Measurements from ENCODE around the gene ITPK1. TPM values are rescaled to one million over a fixed set of nuclear protein-coding genes. Genes with fewer than 3 reads are reported as not detected.
A peak's percentile ranks its signal among the peaks of the same experiment; 100 is the strongest.

Gene ITPK1
- total and polyA plus RNA-seq, 10 of the 15 experiments (the other 5 are each of a cell fraction or from before 2014, with no cell fraction given) = 1.3 to 73.2 (median 27.0) TPM

- TF ChIP-seq CUX1 (IDR thresholded peaks at IDR 0.05; ENCODE audit: insufficient replicate concordance, low read depth, low read length) (no peak), YBX1 (IDR thresholded peaks at IDR 0.05) (no peak), SIN3A (IDR thresholded peaks at IDR 0.05; ENCODE audit: low read depth, low read length) (no peak), IKZF2 (IDR thresholded peaks at IDR 0.05) (no peak)
Observed at GRCh38 chr14:92967346-92967926, 148.3 kb downstream of the ITPK1 start (continued).

GRCh38 chr14:92965281-92965680, 150.4 kb downstream of the ITPK1 start:
- Histone ChIP-seq H3K4me2 (ENCODE audit: control insufficient read depth, insufficient read depth) (no peak overlapping the region), H2AFZ (ENCODE audit: control insufficient read depth, low read depth, low read length) (no peak overlapping the region), H3K4me3 (no peak overlapping the region), H3K79me2 (ENCODE audit: control insufficient read depth, insufficient read depth, low read length) (no peaks in the 10 kb centered on the region; the same call in 1 of the 2 replicates), H3K4me1 (ENCODE audit: control insufficient read depth, insufficient read depth, low read length) (no peaks in the 10 kb centered on the region), H3K27me3 (replicated peaks in 1 of 2; ENCODE audit: control insufficient read depth in 2 of 2, insufficient read depth in 2 of 2, low read length in 1 of 2) (no peaks in the 10 kb centered on the region), H4K20me1 (ENCODE audit: control insufficient read depth, insufficient read depth) (no peaks in the 10 kb centered on the region; the same call in 1 of the 2 replicates), H3K36me3 (ENCODE audit: control insufficient read depth in 2 of 2, insufficient read depth in 2 of 2, low read length in 1 of 2) (peaks cover 0 to 16% of the 10 kb centered on the region in 2 experiments; a peak in 3 of 4 replicates), H3K9ac (ENCODE audit: control insufficient read depth, insufficient read depth, low read length) (no peak overlapping the region), H3K9me3 (replicated peaks; ENCODE audit: control insufficient read depth, insufficient read depth, low read length) (peaks cover 1% of the 10 kb centered on the region; the same call in 1 of the 3 replicates), H3K27ac (ENCODE audit: control insufficient read depth, insufficient read depth) (no peak overlapping the region)
- intact Hi-C loops (cut with micrococcal nuclease; ENCODE audit: unreplicated experiment) = no loop called here
- DNase-seq (ENCODE audit: low read depth, low spot score) = no peak
- WGBS (ENCODE audit: insufficient coverage, insufficient replicate concordance, low lambda C conversion rate, missing lambda C conversion rate) = 88% methylated on average over 1 of the region's 1 CpG
- ChIA-PET SMC1A (ENCODE audit: uncharacterized antibody, unreplicated experiment) (interaction anchor here (1.3 to 1.6 kb wide), 3 partner anchors 10 to 221 kb away, joined by 3 to 4 read pairs (median 3); no protein-coding TSS in a partner anchor), RAD21 (ENCODE audit: unreplicated experiment) (no interaction called here), CTCF (interaction anchor here (1.1 to 2.6 kb wide), 5 partner anchors 11 to 416 kb away, joined by 3 to 11 read pairs (median 5); no protein-coding TSS in a partner anchor), POLR2A (no interaction called here)
- 0 out of 3 replicates have a peak, but pooled peaks have one; percentile 18 for ATAC-seq
- no peak for FAIRE-seq
- in situ Hi-C loops (cut with MboI) = no loop called here
- no TSS peak for BruUV-seq (replicated peaks)
- no peak for TF ChIP-seq E2F8 (IDR thresholded peaks at IDR 0.05; ENCODE audit: low read depth, partially characterized antibody)
- no peak for TF ChIP-seq SMARCA5 (IDR thresholded peaks at IDR 0.05)
- TF ChIP-seq EP300 (IDR thresholded peaks at IDR 0.05; ENCODE audit: borderline replicate concordance in 1 of 2, control insufficient read depth in 1 of 2, low read depth in 2 of 2, low read length in 2 of 2) = no peak
- TF ChIP-seq E2F4 (IDR thresholded peaks at IDR 0.05; ENCODE audit: low read depth, low read length) = no peak

All from GM12878 (cell line).